Measurements from ENCODE around the gene CTNNA2.

The CTNNA2 gene

GRCh38 chr2:79830501-79830900 lies 317.6 kb downstream of the CTNNA2 start:
- Histone ChIP-seq H3K27ac (replicated peaks; ENCODE audit: low read length) (no peak overlapping the region), H3K4ac (ENCODE audit: low read length) (no peak overlapping the region), H3K9me3 (replicated peaks in 1 of 2; ENCODE audit: control insufficient read depth in 2 of 2, insufficient read depth in 1 of 2, low read depth in 1 of 2, low read length in 2 of 2) (no peaks in the 10 kb centered on the region), H3K79me1 (ENCODE audit: low read depth, low read length) (no peaks in the 10 kb centered on the region), H3K23ac (ENCODE audit: low read depth, low read length, poor library complexity) (no peak overlapping the region), H3K9ac (ENCODE audit: low read depth, low read length, poor library complexity) (no peak overlapping the region), H2AK5ac (ENCODE audit: low read depth, low read length) (no peak overlapping the region), H4K8ac (ENCODE audit: low read depth, low read length) (no peak overlapping the region), H3K4me3 (ENCODE audit: low read length in 2 of 2) (no peak overlapping the region), H3K14ac (ENCODE audit: low read length) (no peak overlapping the region), H2BK15ac (ENCODE audit: low read length) (no peak overlapping the region), H2BK12ac (ENCODE audit: low read length) (no peak overlapping the region), H2AFZ (ENCODE audit: low read length) (no peak overlapping the region), H3K36me3 (replicated peaks in 1 of 2; ENCODE audit: control insufficient read depth in 2 of 2, insufficient read depth in 2 of 2, low read length in 2 of 2) (no peaks in the 10 kb centered on the region), H2BK120ac (ENCODE audit: low read depth, low read length) (no peak overlapping the region), H3K18ac (ENCODE audit: low read length) (no peak overlapping the region), H3K27me3 (ENCODE audit: control insufficient read depth in 3 of 3, insufficient read depth in 3 of 3, low read depth in 1 of 3, low read length in 3 of 3) (no peaks in the 10 kb centered on the region), H3K4me2 (ENCODE audit: insufficient read depth, low read length, poor library complexity, severe bottlenecking) (no peak overlapping the region), H3K4me1 (ENCODE audit: control insufficient read depth in 2 of 2, insufficient read depth in 1 of 2, low read depth in 1 of 2, low read length in 2 of 2) (peaks cover 5 to 16% of the 10 kb centered on the region in 2 donors), H2BK5ac (ENCODE audit: low read length) (no peak overlapping the region), H4K91ac (ENCODE audit: low read depth, low read length, poor library complexity) (no peak overlapping the region)
- no peak for DNase-seq (ENCODE audit: low spot score)
- WGBS, 2 donors (ENCODE audit: extremely low coverage in 2 of 2, insufficient read length in 2 of 2, insufficient replicate concordance in 1 of 2) = no CpG with 5 or more reads among the region's 7 CpGs

GRCh38 chr2:79831961-79832360 lies 319.1 kb downstream of the CTNNA2 start:
- H3K36me3 ChIP-seq (replicated peaks in 1 of 2; ENCODE audit: control insufficient read depth in 2 of 2, insufficient read depth in 2 of 2, low read length in 2 of 2) = no peaks in the 10 kb centered on the region
- H3K23ac ChIP-seq (ENCODE audit: low read depth, low read length, poor library complexity) = no peak overlapping the region
- H2BK5ac ChIP-seq (ENCODE audit: low read length) = no peak overlapping the region
- H3K4me3 ChIP-seq (ENCODE audit: low read length in 2 of 2) = no peak overlapping the region
- H3K79me1 ChIP-seq (ENCODE audit: low read depth, low read length) = no peaks in the 10 kb centered on the region
- no peaks in the 10 kb centered on the region for H3K27me3 ChIP-seq (ENCODE audit: control insufficient read depth in 3 of 3, insufficient read depth in 3 of 3, low read depth in 1 of 3, low read length in 3 of 3)
- H4K8ac ChIP-seq (ENCODE audit: low read depth, low read length) = no peak overlapping the region
- H3K4ac ChIP-seq (ENCODE audit: low read length) = no peak overlapping the region
- peaks cover 5 to 16% of the 10 kb centered on the region in 2 donors for H3K4me1 ChIP-seq (ENCODE audit: control insufficient read depth in 2 of 2, insufficient read depth in 1 of 2, low read depth in 1 of 2, low read length in 2 of 2)
- peak overlapping the region; percentile 68 for H2AFZ ChIP-seq (ENCODE audit: low read length)
- H2BK12ac ChIP-seq (ENCODE audit: low read length) = no peak overlapping the region
- H3K14ac ChIP-seq (ENCODE audit: low read length) = no peak overlapping the region
- H3K27ac ChIP-seq (replicated peaks; ENCODE audit: low read length) = no peak overlapping the region
- no peak overlapping the region for H2BK15ac ChIP-seq (ENCODE audit: low read length)
- H3K4me2 ChIP-seq (ENCODE audit: insufficient read depth, low read length, poor library complexity, severe bottlenecking) = no peak overlapping the region
- H4K91ac ChIP-seq (ENCODE audit: low read depth, low read length, poor library complexity) = no peak overlapping the region
- no CpG with 5 or more reads among the region's 3 CpGs for WGBS, 2 donors (ENCODE audit: extremely low coverage in 2 of 2, insufficient read length in 2 of 2, insufficient replicate concordance in 1 of 2)
- DNase-seq (ENCODE audit: low spot score) = no peak
- H2BK120ac ChIP-seq (ENCODE audit: low read depth, low read length) = no peak overlapping the region
- H2AK5ac ChIP-seq (ENCODE audit: low read depth, low read length) = no peak overlapping the region
- H3K9ac ChIP-seq (ENCODE audit: low read depth, low read length, poor library complexity) = no peak overlapping the region
- no peak overlapping the region for H3K18ac ChIP-seq (ENCODE audit: low read length)
- H3K9me3 ChIP-seq (replicated peaks in 1 of 2; ENCODE audit: control insufficient read depth in 2 of 2, insufficient read depth in 1 of 2, low read depth in 1 of 2, low read length in 2 of 2) = no peaks in the 10 kb centered on the region

GRCh38 chr2:79832511-79833234 lies 319.8 kb downstream of the CTNNA2 start:
- Histone ChIP-seq H2BK120ac (ENCODE audit: low read depth, low read length) (no peak overlapping the region), H2BK15ac (ENCODE audit: low read length) (no peak overlapping the region), H2AK5ac (ENCODE audit: low read depth, low read length) (no peak overlapping the region), H3K14ac (ENCODE audit: low read length) (no peak overlapping the region), H2BK5ac (ENCODE audit: low read length) (no peak overlapping the region), H3K27me3 (ENCODE audit: control insufficient read depth in 3 of 3, insufficient read depth in 3 of 3, low read depth in 1 of 3, low read length in 3 of 3) (no peaks in the 10 kb centered on the region), H3K9me3 (replicated peaks in 1 of 2; ENCODE audit: control insufficient read depth in 2 of 2, insufficient read depth in 1 of 2, low read depth in 1 of 2, low read length in 2 of 2) (no peaks in the 10 kb centered on the region), H3K4ac (ENCODE audit: low read length) (no peak overlapping the region), H3K4me1 (ENCODE audit: control insufficient read depth in 2 of 2, insufficient read depth in 1 of 2, low read depth in 1 of 2, low read length in 2 of 2) (peaks cover 5 to 16% of the 10 kb centered on the region in 2 donors), H3K4me3 (ENCODE audit: low read length in 2 of 2) (no peak overlapping the region), H3K36me3 (replicated peaks in 1 of 2; ENCODE audit: control insufficient read depth in 2 of 2, insufficient read depth in 2 of 2, low read length in 2 of 2) (no peaks in the 10 kb centered on the region), H2BK12ac (ENCODE audit: low read length) (no peak overlapping the region), H3K79me1 (ENCODE audit: low read depth, low read length) (no peaks in the 10 kb centered on the region), H4K8ac (ENCODE audit: low read depth, low read length) (no peak overlapping the region), H3K9ac (ENCODE audit: low read depth, low read length, poor library complexity) (no peak overlapping the region), H2AFZ (ENCODE audit: low read length) (peak overlapping the region; percentile 68), H3K18ac (ENCODE audit: low read length) (no peak overlapping the region), H3K4me2 (ENCODE audit: insufficient read depth, low read length, poor library complexity, severe bottlenecking) (no peak overlapping the region), H3K27ac (replicated peaks; ENCODE audit: low read length) (peak overlapping the region; percentile 39), H3K23ac (ENCODE audit: low read depth, low read length, poor library complexity) (no peak overlapping the region), H4K91ac (ENCODE audit: low read depth, low read length, poor library complexity) (no peak overlapping the region)
- WGBS, 2 donors (ENCODE audit: extremely low coverage in 2 of 2, insufficient read length in 2 of 2, insufficient replicate concordance in 1 of 2) = no CpG with 5 or more reads among the region's 6 CpGs
- peak; percentile 33 for DNase-seq (ENCODE audit: low spot score)

- peaks cover 5 to 16% of the 10 kb centered on the region in 2 donors for H3K4me1 ChIP-seq (ENCODE audit: control insufficient read depth in 2 of 2, insufficient read depth in 1 of 2, low read depth in 1 of 2, low read length in 2 of 2)
- H3K18ac ChIP-seq (ENCODE audit: low read length) = no peak overlapping the region
- H3K9ac ChIP-seq (ENCODE audit: low read depth, low read length, poor library complexity) = no peak overlapping the region
- no peak overlapping the region for H2BK5ac ChIP-seq (ENCODE audit: low read length)
- H3K14ac ChIP-seq (ENCODE audit: low read length) = no peak overlapping the region
- no peak overlapping the region for H2BK120ac ChIP-seq (ENCODE audit: low read depth, low read length)
- no peaks in the 10 kb centered on the region for H3K36me3 ChIP-seq (replicated peaks in 1 of 2; ENCODE audit: control insufficient read depth in 2 of 2, insufficient read depth in 2 of 2, low read length in 2 of 2)
- no peak overlapping the region for H2BK12ac ChIP-seq (ENCODE audit: low read length)
- peak overlapping the region; percentile 32 for H3K27ac ChIP-seq (replicated peaks; ENCODE audit: low read length)
- no CpG with 5 or more reads among the region's 1 CpG for WGBS, 2 donors (ENCODE audit: extremely low coverage in 2 of 2, insufficient read length in 2 of 2, insufficient replicate concordance in 1 of 2)
- H4K8ac ChIP-seq (ENCODE audit: low read depth, low read length) = no peak overlapping the region
- H3K23ac ChIP-seq (ENCODE audit: low read depth, low read length, poor library complexity) = no peak overlapping the region
- H2AK5ac ChIP-seq (ENCODE audit: low read depth, low read length) = no peak overlapping the region
- no peak overlapping the region for H3K4me3 ChIP-seq (ENCODE audit: low read length in 2 of 2)
- no peak for DNase-seq (ENCODE audit: low spot score)
- H3K4ac ChIP-seq (ENCODE audit: low read length) = no peak overlapping the region
- H3K9me3 ChIP-seq (replicated peaks in 1 of 2; ENCODE audit: control insufficient read depth in 2 of 2, insufficient read depth in 1 of 2, low read depth in 1 of 2, low read length in 2 of 2) = no peaks in the 10 kb centered on the region
- H3K79me1 ChIP-seq (ENCODE audit: low read depth, low read length) = no peaks in the 10 kb centered on the region
- no peaks in the 10 kb centered on the region for H3K27me3 ChIP-seq (ENCODE audit: control insufficient read depth in 3 of 3, insufficient read depth in 3 of 3, low read depth in 1 of 3, low read length in 3 of 3)
- peak overlapping the region; percentile 68 for H2AFZ ChIP-seq (ENCODE audit: low read length)
- no peak overlapping the region for H4K91ac ChIP-seq (ENCODE audit: low read depth, low read length, poor library complexity)
- no peak overlapping the region for H3K4me2 ChIP-seq (ENCODE audit: insufficient read depth, low read length, poor library complexity, severe bottlenecking)
- no peak overlapping the region for H2BK15ac ChIP-seq (ENCODE audit: low read length)
Observed at GRCh38 chr2:79833235-79833878, 320.5 kb downstream of the CTNNA2 start.
